Amniotic stem cell (primary cell): Measurements from ENCODE around the gene CHERP.
"Not testable (repeated sequence)": the region's sequence is repeated elsewhere in the genome, so short reads cannot be mapped to it uniquely, and the experiment has no call there.

Source experiments
- DNase-seq: peaks from one replicate; lab custom pipeline; 2025; lab: John Stamatoyannopoulos, UW

The CHERP gene

DNA sequence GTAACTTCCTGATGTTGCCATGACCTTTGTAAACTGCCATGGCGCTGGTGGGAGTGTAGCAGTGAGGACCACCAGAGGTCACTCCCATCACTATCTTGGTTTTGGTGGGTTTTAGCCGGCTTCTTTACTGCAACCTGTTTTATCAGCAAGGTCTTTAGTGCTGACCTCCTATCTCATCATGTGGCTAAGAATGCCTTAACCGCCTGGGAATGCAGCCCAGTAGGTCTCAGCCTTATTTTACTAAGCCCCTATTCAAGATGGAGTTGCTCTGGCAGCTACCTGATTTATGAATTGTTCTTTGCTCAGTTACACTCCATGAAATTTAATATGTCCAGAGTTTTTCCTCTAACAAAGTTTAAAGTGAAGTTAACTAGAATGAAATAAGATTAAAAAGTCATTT is 65.8 kb downstream of the CHERP start:
- no peak for DNase-seq

DNA sequence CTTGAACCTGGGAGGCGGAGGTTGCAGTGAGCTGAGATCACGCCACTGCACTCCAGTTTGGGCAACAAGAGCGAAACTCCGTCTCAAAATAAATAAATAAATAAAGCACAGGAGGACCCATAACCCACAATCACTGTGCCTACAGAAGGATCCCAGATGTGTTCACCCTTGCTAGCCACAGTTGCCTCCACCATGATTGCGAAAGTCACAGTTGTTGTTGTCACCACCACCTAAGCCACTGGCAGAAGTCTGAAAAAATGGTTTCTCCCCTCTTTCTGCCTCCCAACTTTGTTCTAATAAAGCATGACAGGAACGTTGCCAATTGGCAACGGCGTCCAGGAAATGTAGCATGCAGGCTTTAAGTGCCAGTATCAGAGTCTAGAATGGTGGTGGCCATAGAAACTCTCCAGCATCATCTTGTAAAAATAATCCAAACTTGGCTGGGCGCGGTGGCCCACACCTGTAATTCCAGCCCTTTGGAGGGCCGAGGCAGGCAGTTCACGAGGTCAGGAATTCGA is 68.3 kb downstream of the CHERP start:
- no peak for DNase-seq

DNA sequence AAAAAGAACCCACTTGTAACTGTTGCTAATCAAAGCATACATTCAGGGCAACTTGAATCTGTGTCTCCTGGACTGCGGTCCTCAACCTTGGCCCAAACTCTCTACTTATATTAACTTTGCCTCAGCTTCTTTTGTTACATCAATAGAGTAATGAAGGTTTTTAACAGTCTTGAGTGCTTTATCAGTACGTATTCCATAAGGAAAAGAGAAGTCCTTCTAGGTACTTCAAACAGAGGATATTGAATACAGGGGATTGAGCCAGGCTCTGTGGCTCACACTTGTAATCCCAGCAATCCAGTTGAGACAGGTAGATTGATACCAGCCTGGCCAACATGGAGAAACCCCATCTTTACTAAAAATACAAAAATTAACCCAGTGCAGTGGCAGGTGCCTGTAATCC is 69.2 kb downstream of the CHERP start:
- DNase-seq: no peak

DNA sequence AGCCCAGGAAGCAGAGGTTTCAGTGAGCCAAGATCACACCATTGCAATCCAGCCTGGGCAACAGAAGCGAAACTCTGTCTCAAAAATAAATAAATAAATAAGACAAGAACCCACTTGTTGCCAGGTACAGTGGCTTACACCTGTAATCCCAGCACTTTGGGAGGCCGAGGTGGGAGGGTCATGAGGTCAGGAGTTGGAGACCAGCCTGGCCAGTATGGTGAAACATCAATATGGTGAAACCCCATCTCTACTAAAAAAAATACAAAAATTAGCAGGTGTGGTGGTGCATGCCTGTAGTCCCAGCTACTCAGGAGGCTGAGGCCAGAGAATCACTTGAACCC is 69.7 kb downstream of the CHERP start:
- not testable (repeated sequence) for DNase-seq

DNA sequence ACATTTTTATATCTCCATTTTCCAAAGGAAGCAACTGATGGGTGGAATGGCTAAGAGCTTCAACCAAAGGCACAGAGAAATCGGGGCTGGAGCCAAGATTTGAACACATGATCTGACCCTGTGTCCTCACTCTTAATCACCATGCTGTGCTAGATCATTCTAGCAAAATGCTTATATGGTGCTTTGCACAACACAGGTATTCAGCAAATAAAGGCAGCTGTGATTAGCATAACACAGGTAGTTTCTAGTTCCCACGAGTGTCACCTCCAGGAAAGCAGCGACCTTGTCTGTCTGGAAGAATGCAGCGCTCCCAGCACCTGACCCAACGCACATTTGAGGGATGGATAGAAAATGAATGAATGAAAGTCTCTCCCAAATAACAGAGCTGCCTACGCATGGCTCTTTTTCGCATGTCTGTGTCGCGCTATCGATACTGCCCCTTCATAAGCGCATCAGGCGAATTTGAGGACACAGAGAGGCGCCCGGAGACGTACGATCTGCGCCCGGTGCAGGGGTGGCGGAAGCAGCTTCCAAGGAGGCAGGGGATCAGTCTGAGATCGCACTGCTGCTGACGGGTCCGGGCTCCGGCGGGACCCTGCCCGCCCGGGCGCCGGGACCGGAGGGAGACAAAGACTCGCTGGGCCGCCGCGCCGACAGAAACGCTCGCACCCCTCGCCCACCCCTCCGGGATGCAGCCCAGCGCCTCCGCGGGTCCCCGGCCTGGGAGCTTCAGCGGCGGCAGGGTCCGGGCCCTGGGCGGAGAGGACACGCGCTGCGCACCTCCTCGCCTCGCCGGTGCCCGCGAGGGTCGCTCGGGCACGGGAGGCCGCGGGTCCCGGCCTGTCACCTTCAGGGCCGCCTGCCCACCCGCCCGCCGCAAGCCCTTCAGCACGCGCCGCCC is 71.1 kb downstream of the CHERP start:
- DNase-seq: no peak

DNA sequence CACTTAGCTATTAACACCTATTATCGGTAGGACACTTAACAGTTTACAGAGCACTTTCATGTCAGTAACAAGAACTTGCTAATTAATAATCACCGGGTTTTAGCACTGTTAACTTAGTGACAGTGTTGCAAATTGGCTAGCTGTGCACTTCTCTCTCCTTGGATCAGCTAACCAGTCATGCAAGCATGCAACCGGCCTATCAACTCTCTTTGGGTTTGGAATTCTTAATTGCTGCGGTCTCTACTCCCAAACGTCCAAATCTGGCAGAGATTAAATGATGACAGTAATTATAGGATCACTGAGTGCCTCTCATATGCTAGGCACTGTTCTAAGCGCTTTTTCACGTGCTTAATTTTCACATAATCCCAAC is 71.7 kb downstream of the CHERP start:
- no peak for DNase-seq
